HG02981 (cell line): ENCODE measurements around the gene TTYH3.
"Not testable (repeated sequence)": the region's sequence is repeated elsewhere in the genome, so short reads cannot be mapped to it uniquely, and the experiment has no call there.

Experiments used
- ATAC-seq: cut with Tn5 transposase; IDR thresholded peaks from one replicate; pipeline ENCODE4 v1.9.1; 2021; ENCODE audit warnings: mild to moderate bottlenecking, moderate library complexity; ENCODE audit not compliant: unreplicated experiment

Gene TTYH3

DNA sequence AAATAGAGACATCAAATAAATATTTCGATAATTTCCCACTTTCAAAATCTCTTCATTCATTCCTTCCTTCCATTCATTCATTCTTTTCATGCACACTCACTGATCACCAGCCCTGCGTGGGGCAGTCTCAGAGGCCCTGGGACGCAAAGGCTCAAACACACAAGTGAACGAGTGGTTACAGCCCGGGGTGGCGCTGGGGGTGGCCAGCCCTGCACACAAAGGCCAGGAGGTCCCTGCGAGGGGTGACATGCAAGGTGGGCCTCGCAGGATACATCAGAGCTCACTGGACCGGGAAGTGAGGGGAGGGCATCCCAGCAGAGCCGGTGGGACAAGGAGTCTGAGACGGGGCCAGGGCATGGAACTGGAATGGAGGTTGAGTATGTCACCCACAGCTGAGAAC lies 29.9 kb upstream of the TTYH3 start:
- ATAC-seq, result no peak

DNA sequence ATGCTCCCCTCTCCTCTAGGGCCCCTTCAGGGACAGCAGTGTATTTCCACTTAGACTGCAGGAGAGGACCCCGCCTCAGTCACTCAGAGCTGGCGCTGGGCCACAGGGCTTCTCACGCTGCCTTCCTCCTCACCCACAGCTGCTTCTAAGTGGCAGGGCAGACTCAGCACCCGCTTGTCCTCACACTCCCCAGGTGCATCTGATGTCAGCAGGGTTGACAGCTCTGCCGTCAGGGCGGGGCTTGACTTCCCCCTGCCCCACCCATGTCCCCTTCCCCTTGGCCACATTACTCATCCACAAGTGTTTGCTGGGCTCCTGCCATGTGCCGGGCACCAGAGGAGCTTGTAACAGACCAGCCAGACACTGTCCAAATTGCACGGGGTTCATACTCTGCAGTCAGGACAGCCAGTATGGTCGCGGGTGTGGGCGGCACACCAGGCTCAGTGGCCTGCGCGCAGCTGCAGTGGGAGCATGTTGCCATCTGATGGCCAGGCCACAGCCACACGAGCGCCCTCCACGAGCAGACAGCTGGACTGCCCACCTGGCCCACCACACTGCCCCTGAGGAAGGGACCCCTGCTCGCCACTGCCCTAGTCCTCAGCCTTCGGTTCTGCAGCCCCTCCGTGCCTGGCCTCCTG lies 29.3 kb upstream of the TTYH3 start:
- ATAC-seq, result no peak

DNA sequence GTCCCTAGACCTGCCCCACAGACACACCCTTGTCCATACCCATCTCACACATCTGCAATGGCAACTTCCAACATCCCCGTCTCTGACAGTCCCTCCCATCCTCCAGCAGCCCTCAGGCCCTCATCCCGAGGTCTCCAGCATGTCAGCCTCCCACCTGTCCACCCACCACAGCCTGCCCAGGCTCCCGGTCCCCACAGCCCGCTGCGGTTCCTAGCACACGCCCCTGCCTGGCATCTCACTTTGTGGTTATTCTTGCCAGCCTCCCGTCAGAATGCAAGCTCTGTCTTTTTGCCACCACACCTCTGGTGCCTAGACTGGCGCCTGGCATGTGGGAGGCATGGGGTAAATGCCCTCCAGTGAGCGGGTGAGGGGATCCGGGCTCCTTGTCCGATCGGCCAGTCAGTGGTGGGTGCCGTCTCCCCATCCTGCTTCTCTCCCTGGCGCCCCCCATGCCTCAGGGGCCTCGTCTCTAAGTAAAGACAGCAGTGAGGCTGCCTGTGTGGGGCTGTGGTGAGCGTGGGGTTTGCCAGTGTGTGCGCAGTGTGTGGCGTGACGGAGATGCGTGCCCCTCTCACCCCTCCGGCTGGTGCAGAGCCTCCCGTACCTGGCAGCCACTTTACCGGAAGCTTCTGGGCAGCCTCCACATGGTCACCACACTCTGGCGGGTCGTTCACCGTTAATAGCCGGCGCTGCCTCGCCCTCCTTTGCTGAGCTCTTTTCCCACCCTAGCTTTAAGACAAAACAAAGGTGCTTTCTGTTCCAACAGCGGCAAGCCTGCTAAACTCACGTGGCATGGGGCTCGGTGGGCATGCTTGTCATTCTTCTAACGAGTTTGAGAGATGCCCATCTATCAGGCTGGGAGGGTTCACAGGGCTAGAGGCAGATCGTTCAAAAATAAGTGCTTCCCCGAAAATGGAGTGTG lies 28.5 kb upstream of the TTYH3 start:
- ATAC-seq, result no peak

GRCh38 chr7:2604608-2605174 lies 27.1 kb upstream of the TTYH3 start:
- ATAC-seq, result no peak

- ATAC-seq, result no peak
Observed at GRCh38 chr7:2605608-2606538, 25.9 kb upstream of the TTYH3 start.

DNA sequence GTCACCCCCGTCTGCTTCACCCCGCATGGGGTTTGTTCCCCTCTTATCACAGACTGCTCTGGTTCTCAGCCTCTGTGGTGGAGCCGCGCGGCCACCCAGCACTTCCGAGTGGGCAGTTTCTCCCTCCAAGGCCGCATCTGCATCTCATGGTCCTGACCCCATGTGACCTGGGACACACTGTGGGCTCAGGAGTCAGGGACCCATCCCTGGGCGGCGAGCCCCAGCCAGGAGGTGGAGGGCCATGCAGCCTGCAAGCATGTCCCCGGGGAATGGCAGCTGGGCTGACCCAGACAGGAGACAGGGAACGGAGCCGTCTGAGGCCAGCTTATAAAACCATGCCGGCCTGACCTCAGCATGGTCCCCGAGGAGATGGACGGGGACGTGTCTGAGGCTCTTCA lies 25.2 kb upstream of the TTYH3 start:
- ATAC-seq, result no peak

GRCh38 chr7:2607122-2607922 lies 24.5 kb upstream of the TTYH3 start:
- no peak for ATAC-seq

GRCh38 chr7:2607923-2608904 lies 23.6 kb upstream of the TTYH3 start:
- ATAC-seq, result no peak

- peak; percentile 71 for ATAC-seq
Observed at GRCh38 chr7:2608921-2609411, 22.8 kb upstream of the TTYH3 start.

GRCh38 chr7:2609646-2610045 lies 22.1 kb upstream of the TTYH3 start:
- not testable (repeated sequence) for ATAC-seq

GRCh38 chr7:2610466-2610865 lies 21.3 kb upstream of the TTYH3 start:
- no peak for ATAC-seq

DNA sequence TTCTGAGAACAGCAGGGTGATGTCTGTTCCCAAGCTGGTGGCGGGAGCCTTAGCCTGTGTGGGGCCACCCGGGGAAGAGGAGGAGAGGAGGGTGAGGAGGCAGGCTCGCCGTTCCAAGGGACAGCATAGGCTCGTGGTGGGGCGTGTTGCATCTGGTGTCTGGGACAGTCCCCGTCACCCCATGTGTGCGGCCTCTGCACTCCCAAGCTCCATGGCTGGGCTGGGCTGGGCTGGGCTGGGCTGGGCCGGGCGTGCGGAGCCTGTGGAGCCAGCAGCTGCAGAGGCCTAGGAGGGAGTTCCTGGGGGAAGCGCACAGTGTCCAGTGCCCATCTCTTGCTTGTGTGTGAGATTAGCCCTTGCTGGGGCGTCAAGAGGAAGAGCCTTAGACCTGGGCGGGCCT lies 20.9 kb upstream of the TTYH3 start:
- no peak for ATAC-seq

DNA sequence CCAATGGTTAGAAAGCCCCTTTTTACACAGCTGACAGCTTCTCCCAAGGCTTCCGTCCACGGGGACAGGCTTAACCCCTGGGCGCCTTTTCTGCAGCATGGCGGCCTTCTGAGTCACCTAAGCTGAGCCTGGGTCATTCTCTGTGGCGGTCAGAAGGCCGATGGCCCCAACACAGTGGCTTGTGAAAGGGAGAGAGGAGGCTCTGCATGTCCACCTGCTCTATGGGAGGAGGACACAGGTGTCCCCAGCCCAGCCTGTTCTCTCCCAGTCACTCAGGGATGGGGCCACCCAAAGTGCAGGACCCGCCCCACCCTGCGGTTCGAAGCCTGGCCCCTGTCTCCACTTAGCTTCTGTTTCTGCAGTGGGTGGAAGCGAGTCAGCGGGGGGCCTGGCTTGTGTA lies 20.4 kb upstream of the TTYH3 start:
- ATAC-seq, result no peak

GRCh38 chr7:2611922-2612321 lies 19.9 kb upstream of the TTYH3 start:
- no peak for ATAC-seq

- ATAC-seq, result no peak
Observed at GRCh38 chr7:2612445-2613097, 19.2 kb upstream of the TTYH3 start.

DNA sequence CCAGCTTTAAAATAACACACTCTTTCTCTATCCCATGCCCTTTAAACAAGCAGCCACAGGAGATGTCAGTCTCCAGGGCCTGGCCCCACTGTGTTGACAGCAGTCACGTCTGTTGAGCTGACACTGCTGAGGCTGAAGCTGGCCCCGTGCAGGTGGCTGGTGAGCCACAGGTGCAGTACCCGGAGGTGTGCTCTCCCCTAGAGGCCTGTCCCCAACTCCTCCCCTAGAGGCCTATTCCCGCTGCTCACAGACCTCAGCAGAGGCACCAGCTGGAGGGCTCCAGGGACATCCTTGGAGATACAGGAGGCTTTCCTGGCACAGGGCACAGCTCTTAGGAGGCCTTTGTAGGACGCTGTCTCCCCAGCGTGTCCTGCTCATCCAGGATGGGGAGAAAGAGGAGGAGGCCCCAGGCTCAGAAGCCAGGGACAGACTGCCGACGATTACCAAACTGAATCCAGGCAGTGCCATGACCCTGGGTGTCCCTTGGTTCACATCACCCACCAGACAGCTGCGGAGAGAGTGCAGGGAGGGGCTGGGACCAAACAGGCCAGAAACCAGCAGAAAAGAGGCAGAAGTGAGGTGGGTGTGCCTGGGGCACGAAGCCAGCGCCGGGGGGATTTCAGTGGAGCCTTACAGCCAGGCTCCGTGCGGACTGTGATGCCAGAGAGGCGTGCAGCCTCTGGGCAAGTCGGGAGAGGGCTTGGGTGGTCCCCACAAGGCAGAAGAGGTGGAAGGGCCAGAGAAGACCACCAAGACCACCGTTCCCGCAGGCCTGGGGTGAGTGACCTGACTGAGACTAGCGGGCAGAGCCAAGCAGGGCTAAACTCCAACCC lies 18.5 kb upstream of the TTYH3 start:
- ATAC-seq, result no peak

GRCh38 chr7:2613931-2614600 lies 17.7 kb upstream of the TTYH3 start:
- no peak for ATAC-seq
